ENCODE results near the gene MTARC2. TPM values are rescaled to one million over a fixed set of nuclear protein-coding genes. Genes with fewer than 3 reads are reported as not detected.
A peak's percentile ranks its signal among the peaks of the same experiment; 100 is the strongest.

The MTARC2 gene
- total RNA-seq, 1 donor from 2014 or later = 13.8 TPM

- no peak for TF ChIP-seq CTCF (conservative IDR thresholded peaks at IDR 0.05; ENCODE audit: low read depth, low read length)
- H3K4me3 ChIP-seq (ENCODE audit: low read depth, low read length) = no peak overlapping the region
- DNase-seq (ENCODE audit: low read depth) = no peak
These were observed 20.0 kb downstream of the MTARC2 start for GRCh38 chr1:220768126-220768601.

GRCh38 chr1:220769205-220769604 lies 21.1 kb downstream of the MTARC2 start:
- TF ChIP-seq CTCF (conservative IDR thresholded peaks at IDR 0.05; ENCODE audit: low read depth, low read length) = no peak
- DNase-seq (ENCODE audit: low read depth) = no peak
- H3K4me3 ChIP-seq (ENCODE audit: low read depth, low read length) = no peak overlapping the region

GRCh38 chr1:220770245-220770913 lies 22.3 kb downstream of the MTARC2 start:
- DNase-seq (ENCODE audit: low read depth) = no peak
- H3K4me3 ChIP-seq (ENCODE audit: low read depth, low read length) = no peak overlapping the region
- TF ChIP-seq CTCF (conservative IDR thresholded peaks at IDR 0.05; ENCODE audit: low read depth, low read length) = no peak

- no peak for DNase-seq (ENCODE audit: low read depth)
- H3K4me3 ChIP-seq (ENCODE audit: low read depth, low read length) = no peak overlapping the region
- no peak for TF ChIP-seq CTCF (conservative IDR thresholded peaks at IDR 0.05; ENCODE audit: low read depth, low read length)
These were observed 24.7 kb downstream of the MTARC2 start for GRCh38 chr1:220772846-220773245.

- TF ChIP-seq CTCF (conservative IDR thresholded peaks at IDR 0.05; ENCODE audit: low read depth, low read length) = peak; percentile 94
- H3K4me3 ChIP-seq (ENCODE audit: low read depth, low read length) = no peak overlapping the region
- no peak for DNase-seq (ENCODE audit: low read depth)
These were observed 27.2 kb downstream of the MTARC2 start for GRCh38 chr1:220775240-220775853.

GRCh38 chr1:220776254-220776653 lies 28.1 kb downstream of the MTARC2 start:
- no peak for TF ChIP-seq CTCF (conservative IDR thresholded peaks at IDR 0.05; ENCODE audit: low read depth, low read length)
- DNase-seq (ENCODE audit: low read depth) = no peak
- no peak overlapping the region for H3K4me3 ChIP-seq (ENCODE audit: low read depth, low read length)
